NCI-H1105 (cell line): ENCODE results near the gene GNAQ.
"Not testable (repeated sequence)": the region's sequence is repeated elsewhere in the genome, so short reads cannot be mapped to it uniquely, and the experiment has no call there.

Experiments
- DNase-seq: peaks from one replicate; lab custom pipeline; 2025; lab: John Stamatoyannopoulos, UW

Gene GNAQ

DNA sequence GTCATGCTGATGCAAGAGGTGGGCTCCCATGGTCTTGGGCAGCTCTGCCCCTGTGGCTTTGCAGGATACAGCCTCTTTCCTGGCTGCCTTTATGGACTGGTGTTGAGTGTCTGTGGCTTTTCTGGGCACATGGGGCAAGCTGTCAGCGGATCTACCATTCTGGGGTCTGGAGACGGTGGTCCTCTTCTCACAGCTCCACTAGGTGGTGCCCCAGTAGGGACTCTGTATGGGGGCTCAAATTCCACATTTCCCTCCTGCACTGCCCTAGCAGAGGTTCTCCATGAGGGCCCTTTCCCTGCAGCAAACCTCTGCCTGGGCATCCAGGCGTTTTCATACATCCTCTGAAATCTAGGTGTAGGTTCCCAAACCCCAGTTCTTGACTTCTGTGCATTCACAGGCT lies 340.9 kb downstream of the GNAQ start:
- not testable (repeated sequence) for DNase-seq

DNA sequence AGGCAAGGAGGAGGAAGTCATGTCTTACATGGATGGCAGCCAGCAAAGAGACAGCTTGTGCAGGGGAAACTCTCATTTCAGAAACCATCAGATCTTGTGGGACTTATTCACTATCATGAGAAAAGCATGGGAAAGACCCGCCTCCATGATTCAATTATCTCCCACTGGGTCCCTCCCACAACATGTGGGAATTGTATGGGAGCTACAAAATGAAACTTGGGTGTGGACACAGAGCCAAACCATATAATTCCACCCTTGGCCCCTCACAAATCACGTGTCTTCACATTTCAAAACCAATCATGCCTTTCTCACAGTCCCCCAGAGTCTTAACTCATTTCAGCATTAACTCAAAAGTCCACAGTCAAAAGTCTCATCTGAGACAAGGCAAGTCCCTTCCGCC lies 341.5 kb downstream of the GNAQ start:
- not testable (repeated sequence) for DNase-seq

DNA sequence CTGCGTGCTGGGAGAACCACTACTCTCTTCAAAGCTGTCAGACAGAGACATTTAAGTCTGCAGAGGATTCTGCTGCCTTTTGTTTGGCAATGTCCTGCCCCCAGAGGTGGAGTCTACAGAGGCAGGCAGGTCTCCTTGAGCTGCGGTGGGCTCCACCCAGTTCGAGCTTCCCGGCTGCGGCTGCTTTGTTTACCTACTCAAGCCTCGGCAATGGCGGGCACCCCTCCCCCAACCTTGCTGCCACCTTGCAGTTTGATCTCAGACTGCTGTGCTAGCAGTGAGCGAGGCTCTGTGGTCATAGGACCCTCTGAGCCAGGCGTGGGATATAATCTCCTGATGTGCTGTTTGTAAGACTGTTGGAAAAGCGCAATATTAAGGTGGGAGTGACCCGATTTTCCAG lies 343.9 kb downstream of the GNAQ start:
- DNase-seq: not testable (repeated sequence)

DNA sequence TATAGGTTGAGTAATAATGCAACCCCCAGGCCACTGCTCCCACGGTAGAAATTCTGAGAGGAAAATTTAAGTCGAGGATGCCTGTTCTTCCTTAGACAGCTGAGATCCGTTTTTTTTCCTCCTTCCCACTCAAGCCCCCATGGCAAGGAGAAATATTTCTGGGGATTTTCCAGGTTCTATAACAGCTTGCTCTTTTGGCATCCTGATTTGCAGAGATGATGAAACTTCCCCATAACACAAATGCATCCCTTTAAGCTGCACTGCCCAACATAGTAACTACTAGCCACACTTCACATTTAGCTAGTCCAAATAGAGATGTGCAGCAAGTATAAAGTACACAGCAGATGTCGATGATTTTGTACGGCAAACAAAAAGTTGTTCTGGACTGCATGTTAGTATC lies 351.0 kb downstream of the GNAQ start:
- no peak for DNase-seq

DNA sequence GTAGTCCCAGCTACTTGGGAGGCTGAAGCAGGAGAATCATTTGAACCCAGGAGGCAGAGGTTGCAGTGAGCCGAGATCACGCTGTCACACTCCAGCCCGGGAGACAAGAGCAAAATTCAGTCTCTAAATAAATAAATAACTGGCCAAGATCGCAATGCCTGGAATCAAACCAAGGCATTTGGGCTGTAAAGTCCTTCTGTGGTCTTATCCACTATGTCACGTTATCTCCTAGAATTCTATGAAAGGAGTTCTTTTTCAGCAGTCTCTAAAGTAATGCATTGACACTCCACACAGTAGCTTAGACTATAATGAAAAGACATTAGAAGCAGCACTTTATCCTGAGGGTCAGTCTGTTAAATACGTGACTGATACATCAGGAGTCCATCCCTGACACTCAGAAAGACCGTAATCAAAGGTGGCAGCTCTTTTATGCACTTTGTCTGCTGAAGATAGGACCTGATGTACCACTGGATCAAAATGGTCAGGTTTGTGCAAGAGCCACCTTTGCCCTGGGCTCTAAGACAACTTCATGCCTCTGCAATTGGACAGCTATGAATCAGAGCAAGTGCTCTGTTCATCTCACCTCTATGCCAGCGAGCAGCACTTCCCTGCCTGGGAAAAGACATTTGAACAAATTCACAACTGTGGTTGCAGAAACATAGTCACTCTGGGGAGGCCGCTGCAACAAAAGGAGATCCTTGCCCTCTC lies 351.8 kb downstream of the GNAQ start:
- DNase-seq: no peak

DNA sequence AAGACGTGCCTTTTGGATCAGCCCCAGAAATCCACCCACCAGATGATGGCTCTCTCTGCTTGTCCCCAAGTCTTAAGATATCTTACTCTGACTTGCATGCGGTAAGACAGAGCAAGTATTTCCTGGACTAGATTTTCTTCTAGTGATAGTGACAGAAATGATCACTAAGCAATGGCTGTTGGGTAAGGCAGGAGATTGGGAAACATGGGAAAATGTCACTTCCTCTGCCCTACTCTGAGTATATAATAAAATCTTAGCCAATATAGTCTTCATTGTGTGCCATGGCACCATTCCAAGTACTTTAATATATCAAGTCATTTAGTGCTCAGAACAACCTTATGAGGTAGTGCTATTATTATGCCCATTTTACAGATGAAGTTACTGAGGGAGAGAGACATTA lies 352.5 kb downstream of the GNAQ start:
- DNase-seq: no peak

DNA sequence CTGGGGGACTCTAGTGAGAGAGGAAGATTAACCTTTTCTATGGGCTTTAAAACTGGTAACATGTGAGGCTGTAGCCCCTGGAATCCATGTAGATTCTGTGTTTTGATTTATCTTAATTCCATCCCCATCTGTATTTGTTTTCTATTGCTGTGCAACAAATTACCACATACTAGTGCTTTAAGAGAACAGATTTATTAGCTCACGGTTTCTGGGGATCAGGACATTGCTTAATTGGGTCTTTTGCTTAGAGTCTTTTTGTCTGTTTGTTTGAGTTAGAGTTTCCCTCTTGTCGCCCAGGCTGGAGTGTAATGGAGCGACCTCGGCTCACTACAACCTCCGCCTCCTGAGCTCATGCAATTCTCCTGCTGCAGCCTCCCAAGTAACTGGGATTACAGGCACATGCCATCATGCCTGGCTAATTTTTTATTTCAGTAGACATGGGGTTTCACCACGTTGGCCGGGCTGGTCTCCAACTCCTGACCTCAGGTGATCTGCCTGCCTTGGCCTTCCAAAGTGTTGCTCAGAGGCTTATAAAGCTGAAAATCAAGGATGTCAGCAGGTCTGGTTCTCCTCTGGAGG lies 353.6 kb downstream of the GNAQ start:
- DNase-seq: no peak

DNA sequence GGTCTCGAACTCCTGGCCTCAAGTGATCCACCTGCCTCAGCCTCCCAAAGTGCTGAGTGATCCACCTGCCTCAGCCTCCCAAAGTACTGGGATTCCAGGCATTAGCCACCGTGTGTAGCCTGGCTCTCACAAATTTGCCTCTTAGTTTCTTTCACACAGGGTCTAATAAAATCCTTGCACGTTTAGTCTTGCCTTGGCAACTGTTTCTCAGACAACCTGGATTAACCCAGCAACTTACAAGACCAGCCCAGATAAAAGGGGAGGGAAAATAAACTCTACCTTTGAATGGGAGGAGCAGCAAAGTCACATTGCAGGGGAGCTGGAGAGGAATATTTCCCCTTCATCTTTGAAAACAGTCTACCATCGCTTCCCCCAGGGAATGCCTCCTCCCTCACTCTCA lies 354.2 kb downstream of the GNAQ start:
- DNase-seq: no peak

DNA sequence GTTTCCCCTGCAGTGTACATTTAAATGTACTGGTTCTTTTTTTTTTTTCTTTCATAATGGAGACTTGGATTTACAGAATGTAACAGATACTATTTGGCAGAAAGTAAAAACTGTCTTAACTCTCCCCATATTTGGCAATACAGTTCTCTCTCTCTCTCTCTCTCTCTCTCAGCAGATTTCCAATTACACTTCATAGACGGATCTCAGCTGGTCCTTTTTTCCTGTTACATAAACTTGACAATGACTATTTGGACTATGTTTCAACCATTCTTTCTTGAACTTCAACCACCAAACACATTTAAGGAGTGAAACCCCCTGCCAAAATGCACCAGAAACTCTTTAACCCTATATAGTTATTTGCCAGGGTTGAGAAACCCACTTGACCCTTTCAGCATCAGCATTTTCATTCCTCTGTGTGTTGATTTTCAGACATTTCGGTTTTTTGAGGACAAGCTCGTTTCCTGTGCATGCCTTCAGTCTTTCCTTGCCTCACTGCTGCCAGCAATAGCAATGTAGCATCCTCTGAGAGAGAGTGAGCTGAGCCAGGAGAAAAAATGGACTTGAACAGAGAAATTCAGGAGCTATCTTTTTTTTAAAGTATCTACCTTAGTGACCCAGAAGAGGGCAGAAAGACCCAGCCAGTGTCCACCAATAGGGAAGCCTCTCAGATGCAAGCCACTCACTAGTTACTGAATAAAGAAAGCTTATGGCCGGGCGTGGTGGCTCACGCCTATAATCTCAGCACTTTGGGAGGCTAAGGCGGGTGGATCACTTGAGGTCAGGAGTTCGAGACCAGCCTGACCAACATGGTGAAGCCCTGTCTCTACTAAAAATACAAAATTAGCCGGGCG lies 357.4 kb downstream of the GNAQ start:
- no peak for DNase-seq

DNA sequence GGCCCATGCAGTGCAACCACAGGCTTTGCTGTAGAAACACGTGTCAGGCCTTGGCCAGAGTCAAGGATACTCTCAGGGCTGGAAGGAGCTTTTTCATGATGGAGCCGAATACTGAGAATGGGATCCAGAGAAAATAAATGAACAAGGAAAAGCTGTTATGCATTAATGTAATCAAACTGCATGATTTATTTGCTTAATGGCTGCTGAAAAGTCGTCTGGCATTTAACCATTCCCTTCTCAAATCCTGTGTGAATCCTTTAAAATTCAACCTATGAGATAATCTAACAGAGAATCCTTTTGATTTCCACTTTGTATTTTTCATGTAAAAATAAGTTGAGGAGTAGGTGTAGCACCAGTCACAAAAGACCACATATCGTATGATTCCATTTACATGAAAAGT lies 359.4 kb downstream of the GNAQ start:
- DNase-seq: no peak

DNA sequence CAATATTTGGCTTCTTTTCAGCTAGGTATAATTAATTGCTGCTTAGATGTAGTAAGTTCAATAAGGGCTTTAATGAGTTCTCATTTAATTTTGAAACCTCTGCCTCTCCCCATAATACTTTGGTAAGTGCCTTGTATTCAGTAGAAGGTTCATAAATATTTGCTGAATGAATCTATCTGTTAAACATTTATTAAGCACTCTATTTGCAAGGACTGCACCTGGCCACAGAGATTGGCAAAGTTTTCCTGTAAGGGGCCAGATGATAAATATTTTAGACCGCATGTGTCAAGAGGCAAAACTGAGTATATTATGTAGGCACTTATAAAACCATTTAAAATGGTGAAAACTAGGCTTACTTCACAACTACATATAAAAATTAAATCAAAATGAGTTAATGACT lies 364.5 kb downstream of the GNAQ start:
- DNase-seq: peak; percentile 37
